ENCODE data around the gene MFRP. TPM values are rescaled to one million over a fixed set of nuclear protein-coding genes. Genes with fewer than 3 reads are reported as not detected.

The MFRP gene
- total RNA-seq, 1 experiment from 2014 or later = not detected

DNA sequence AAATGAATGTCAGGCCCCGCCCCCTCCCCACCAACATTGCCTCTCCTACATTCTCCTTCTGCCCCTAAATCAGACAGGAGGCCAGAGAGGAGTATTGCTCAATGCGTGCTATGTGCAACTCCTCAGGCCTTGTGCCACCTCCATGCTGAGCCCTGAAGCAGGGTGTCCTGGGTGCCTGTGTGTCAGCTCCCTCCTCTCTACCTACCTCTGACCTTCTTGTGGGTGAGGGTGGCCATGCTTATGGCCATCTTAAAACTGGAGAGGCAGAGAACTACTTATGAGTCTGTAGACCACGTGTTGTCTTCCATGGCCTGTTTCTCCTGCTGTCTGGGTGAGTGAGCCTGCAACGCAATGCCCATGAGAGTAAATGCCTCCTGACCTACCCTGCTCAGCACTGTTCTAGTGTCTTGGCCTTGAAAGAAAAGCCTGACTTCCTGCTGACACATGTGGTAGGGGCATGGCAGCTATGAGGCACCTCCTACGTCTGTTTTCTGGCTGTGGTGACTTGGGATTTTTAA is 40.1 kb downstream of the MFRP start:
- POLR2A ChIA-PET = no interaction called here
- intact Hi-C loops (cut with micrococcal nuclease) = no loop called here
- BruUV-seq (replicated peaks) = no TSS peak
- Mint-ChIP-seq H3K27ac (ENCODE audit: low read depth, unreplicated experiment) (no peak overlapping the region), H3K27me3 (ENCODE audit: insufficient read depth, unreplicated experiment) (no peaks in the 10 kb centered on the region), H3K36me3 (ENCODE audit: insufficient read depth, unreplicated experiment) (peaks cover 42% of the 10 kb centered on the region), H3K4me1 (ENCODE audit: insufficient read depth, unreplicated experiment) (peaks cover 10% of the 10 kb centered on the region), H3K9me3 (ENCODE audit: unreplicated experiment) (no peaks in the 10 kb centered on the region), H3K4me3 (ENCODE audit: unreplicated experiment) (no peak overlapping the region)
- no peak for TF ChIP-seq CTCF (IDR thresholded peaks at IDR 0.05; ENCODE audit: unreplicated experiment)
- peak; percentile 40 for DNase-seq (ENCODE audit: unreplicated experiment)
- CTCF ChIA-PET = interaction anchor here (0.6 to 7.7 kb wide), 5 partner anchors 9 to 603 kb away, joined by 3 to 62 read pairs (median 3); no protein-coding TSS in a partner anchor

DNA sequence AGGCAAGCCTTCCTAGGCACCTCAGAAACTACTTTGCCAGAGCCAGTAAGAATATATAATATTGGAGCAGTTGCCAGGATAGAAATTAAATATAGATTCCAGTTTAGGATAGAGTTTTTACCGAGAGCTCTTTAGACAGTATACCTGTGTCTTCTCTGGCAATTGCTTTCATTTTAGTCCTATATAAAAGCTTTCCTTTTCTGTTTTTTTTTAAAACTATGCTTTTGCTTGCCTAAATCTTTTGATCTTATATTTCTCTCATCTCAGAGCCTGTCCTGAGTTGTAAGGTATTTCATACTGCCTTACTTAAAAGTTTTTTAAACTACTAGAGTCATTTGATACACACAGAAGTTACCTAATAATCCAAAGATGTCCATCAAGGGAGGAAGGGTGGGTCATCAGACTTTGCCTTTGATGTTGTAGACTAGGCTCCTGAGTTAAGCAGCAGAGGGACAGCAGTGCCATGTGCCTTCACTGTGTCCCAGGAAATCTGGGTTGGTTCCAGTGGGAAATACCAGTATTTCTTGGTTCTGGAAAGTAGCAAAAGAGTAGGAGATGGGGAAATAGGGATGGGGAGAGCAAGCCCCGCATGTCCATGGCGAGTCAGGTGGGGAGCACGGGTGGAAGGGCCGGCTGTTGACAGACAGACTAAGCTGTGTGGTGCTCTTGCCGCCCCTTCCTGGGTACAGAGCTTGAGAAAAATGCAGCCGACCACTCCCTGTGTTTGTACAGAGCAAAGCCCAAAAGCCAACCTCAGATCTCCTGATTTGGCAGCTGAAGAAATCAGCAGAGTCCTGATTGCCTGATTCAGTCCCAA is 40.7 kb downstream of the MFRP start:
- no peak for TF ChIP-seq CTCF (IDR thresholded peaks at IDR 0.05; ENCODE audit: unreplicated experiment)
- intact Hi-C loops (cut with micrococcal nuclease) = no loop called here
- CTCF ChIA-PET = interaction anchor here (0.6 to 7.7 kb wide), 4 partner anchors 8 to 604 kb away, joined by 3 to 62 read pairs (median 4); no protein-coding TSS in a partner anchor
- no peaks in the 10 kb centered on the region for H3K9me3 Mint-ChIP-seq (ENCODE audit: unreplicated experiment)
- peaks cover 49% of the 10 kb centered on the region for H3K36me3 Mint-ChIP-seq (ENCODE audit: insufficient read depth, unreplicated experiment)
- H3K4me1 Mint-ChIP-seq (ENCODE audit: insufficient read depth, unreplicated experiment) = peaks cover 10% of the 10 kb centered on the region
- H3K4me3 Mint-ChIP-seq (ENCODE audit: unreplicated experiment) = no peak overlapping the region
- no peaks in the 10 kb centered on the region for H3K27me3 Mint-ChIP-seq (ENCODE audit: insufficient read depth, unreplicated experiment)
- H3K27ac Mint-ChIP-seq (ENCODE audit: low read depth, unreplicated experiment) = no peak overlapping the region
- no TSS peak for BruUV-seq (replicated peaks)
- POLR2A ChIA-PET = no interaction called here
- DNase-seq (ENCODE audit: unreplicated experiment) = no peak

DNA sequence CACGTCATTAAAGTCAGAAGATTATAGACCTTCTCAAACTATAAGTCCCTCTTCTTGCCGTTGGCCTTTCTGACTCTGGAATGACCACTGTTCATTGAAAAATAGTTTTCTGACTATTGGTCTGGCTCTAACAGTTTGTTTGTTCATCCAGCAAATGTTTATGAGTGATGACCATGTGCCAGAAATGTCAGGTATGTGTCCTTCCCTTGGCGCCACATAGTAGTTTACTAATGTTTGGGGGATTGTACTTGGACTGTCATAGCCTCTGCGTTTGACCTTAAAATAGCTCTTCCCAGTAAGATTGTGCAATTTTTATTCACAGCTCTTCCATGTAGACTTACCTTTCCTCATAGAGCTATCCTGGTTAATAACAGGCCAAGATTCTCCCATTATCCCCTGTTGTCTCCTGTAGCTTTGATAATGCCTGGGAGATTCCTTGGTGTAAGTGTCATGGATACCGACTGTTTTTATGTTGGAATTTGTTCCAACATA is 43.2 kb downstream of the MFRP start:
- TF ChIP-seq CTCF (IDR thresholded peaks at IDR 0.05; ENCODE audit: unreplicated experiment) = no peak
- H3K27me3 Mint-ChIP-seq (ENCODE audit: insufficient read depth, unreplicated experiment) = no peaks in the 10 kb centered on the region
- H3K36me3 Mint-ChIP-seq (ENCODE audit: insufficient read depth, unreplicated experiment) = peaks cover 55% of the 10 kb centered on the region
- H3K9me3 Mint-ChIP-seq (ENCODE audit: unreplicated experiment) = no peaks in the 10 kb centered on the region
- H3K4me1 Mint-ChIP-seq (ENCODE audit: insufficient read depth, unreplicated experiment) = peaks cover 10% of the 10 kb centered on the region
- H3K27ac Mint-ChIP-seq (ENCODE audit: low read depth, unreplicated experiment) = no peak overlapping the region
- ChIA-PET POLR2A (interaction anchor here (0.6 kb wide), 1 partner anchor 219 kb away, joined by 3 read pairs; the partner anchor contains the start of gene HMBS), CTCF (interaction anchor here (1.1 to 1.9 kb wide), 2 partner anchors 98 to 177 kb away, joined by 3 to 5 read pairs; partner anchors contain the start of gene CBL)
- no peak for DNase-seq (ENCODE audit: unreplicated experiment)
- no TSS peak for BruUV-seq (replicated peaks)
- H3K4me3 Mint-ChIP-seq (ENCODE audit: unreplicated experiment) = no peak overlapping the region
- intact Hi-C loops (cut with micrococcal nuclease) = no loop called here

GRCh38 chr11:119300198-119300964 is 46.1 kb downstream of the MFRP start:
- no peak for TF ChIP-seq CTCF (IDR thresholded peaks at IDR 0.05; ENCODE audit: unreplicated experiment)
- POLR2A ChIA-PET = no interaction called here
- Mint-ChIP-seq H3K36me3 (ENCODE audit: insufficient read depth, unreplicated experiment) (peaks cover 70% of the 10 kb centered on the region), H3K4me1 (ENCODE audit: insufficient read depth, unreplicated experiment) (no peaks in the 10 kb centered on the region), H3K4me3 (ENCODE audit: unreplicated experiment) (no peak overlapping the region), H3K27ac (ENCODE audit: low read depth, unreplicated experiment) (no peak overlapping the region), H3K27me3 (ENCODE audit: insufficient read depth, unreplicated experiment) (no peaks in the 10 kb centered on the region), H3K9me3 (ENCODE audit: unreplicated experiment) (no peaks in the 10 kb centered on the region)
- intact Hi-C loops (cut with micrococcal nuclease) = no loop called here
- CTCF ChIA-PET = interaction anchor here (0.5 to 1.3 kb wide), 7 partner anchors 16 to 103 kb away, joined by 3 to 6 read pairs (median 3); partner anchors contain the start of gene CBL
- BruUV-seq (replicated peaks) = TSS peak; percentile 2
- no peak for DNase-seq (ENCODE audit: unreplicated experiment)
